Suppressor macrophage treated with lipopolysaccharide for 4 hours (primary cell): ENCODE results near the gene TMEM161A.
A peak's percentile ranks its signal among the peaks of the same experiment; 100 is the strongest.

ENCODE experiments used
- DNase-seq: peaks from one replicate; pipeline ENCODE4 v3.0.0-alpha.2; 2020

TMEM161A gene

DNA sequence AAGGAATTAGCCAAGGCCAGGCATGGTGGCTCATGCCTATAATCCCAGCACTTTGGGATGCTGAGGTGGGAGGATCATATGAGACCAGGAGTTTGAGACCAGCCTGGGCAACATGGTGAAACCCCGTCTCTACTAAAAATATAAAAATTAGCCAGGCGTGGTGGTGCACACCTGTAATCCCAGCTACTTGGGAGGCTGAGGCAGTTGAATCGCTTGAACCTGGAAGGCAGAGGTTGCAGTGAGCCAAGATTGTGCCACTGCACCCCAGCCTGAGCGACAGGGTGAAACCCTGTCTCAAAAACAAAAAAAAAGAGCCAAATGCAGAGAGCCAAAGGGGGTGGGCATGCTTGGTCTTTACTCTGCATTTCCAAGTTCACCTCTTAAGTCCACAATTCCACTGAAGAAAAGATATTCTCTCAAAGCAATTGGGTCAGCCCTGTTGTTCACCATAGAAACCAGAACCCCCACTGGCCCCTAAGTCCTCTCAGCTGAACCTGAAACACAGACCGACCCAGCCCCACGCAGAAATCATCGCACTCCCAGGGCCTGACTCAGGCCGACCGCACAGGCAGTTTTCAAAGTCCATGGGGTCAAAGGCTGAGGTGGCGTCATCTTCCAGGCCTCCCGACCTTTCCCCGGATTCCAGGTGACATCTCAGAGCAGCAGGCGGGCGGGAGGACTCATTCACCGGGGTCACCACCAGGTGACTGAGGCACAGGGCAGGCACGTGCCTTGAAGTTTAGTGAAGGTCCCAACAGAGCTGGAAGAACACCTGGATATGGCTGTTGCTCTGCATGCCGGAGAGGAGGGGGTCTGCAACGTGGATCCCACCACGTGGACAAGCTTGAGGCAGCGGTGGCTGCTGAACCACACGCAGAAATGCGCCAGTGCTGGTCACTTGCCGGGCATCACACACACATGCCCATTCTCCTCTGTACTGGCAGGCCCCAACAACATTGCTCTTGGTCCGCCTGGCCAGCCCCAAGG is 41.3 kb downstream of the TMEM161A start:
- no peak for DNase-seq

- no peak for DNase-seq
These were observed 42.6 kb downstream of the TMEM161A start for GRCh38 chr19:19095691-19096090.

GRCh38 chr19:19094513-19094912 is 43.8 kb downstream of the TMEM161A start:
- no peak for DNase-seq

- no peak for DNase-seq
These were observed 50.6 kb downstream of the TMEM161A start for GRCh38 chr19:19087676-19088075.

DNA sequence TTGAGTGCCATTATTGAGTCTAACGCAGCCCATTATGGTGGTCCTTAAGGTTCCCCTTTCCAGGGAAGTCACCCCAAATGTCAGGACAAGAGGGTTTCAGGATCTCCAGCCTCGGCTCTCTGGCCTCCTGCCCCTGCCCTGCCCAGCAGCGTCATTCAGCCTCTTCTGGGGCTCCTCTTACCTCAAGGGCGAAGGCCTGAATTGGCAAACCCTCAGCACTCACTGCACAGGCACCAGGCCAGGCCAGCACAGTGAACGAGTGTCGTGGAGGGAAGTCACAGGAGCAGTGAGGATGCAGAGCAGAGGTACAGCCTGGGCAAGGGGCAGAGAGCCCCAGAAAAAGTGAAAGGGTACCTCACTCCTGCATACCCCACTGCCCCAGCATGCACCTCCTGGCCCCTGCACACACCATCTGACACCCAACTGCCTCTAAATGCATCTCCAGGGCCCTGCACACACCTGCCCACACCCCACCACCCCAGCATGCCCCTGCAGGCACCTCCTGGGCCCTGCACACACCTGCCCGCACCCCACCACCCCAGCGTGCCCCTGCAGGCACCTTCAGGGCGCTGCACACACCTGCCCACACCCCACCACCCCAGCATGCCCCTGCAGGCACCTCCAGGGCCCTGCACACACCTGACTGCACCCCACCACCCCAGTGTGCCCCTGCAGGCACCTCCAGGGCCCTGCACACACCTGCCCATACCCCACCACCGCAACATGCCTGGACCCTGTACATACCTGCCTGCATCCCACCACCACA is 54.7 kb downstream of the TMEM161A start:
- no peak for DNase-seq

- DNase-seq: no peak
These were observed 56.6 kb downstream of the TMEM161A start for GRCh38 chr19:19081642-19082151.

- no peak for DNase-seq
These were observed 58.7 kb downstream of the TMEM161A start for GRCh38 chr19:19079571-19079970.

GRCh38 chr19:19078801-19079200 is 59.5 kb downstream of the TMEM161A start:
- no peak for DNase-seq

- DNase-seq: peak; percentile 46
These were observed 61.2 kb downstream of the TMEM161A start for GRCh38 chr19:19077103-19077502.

GRCh38 chr19:19076476-19076875 is 61.8 kb downstream of the TMEM161A start:
- DNase-seq: no peak

GRCh38 chr19:19075126-19075525 is 63.2 kb downstream of the TMEM161A start:
- DNase-seq: no peak

DNA sequence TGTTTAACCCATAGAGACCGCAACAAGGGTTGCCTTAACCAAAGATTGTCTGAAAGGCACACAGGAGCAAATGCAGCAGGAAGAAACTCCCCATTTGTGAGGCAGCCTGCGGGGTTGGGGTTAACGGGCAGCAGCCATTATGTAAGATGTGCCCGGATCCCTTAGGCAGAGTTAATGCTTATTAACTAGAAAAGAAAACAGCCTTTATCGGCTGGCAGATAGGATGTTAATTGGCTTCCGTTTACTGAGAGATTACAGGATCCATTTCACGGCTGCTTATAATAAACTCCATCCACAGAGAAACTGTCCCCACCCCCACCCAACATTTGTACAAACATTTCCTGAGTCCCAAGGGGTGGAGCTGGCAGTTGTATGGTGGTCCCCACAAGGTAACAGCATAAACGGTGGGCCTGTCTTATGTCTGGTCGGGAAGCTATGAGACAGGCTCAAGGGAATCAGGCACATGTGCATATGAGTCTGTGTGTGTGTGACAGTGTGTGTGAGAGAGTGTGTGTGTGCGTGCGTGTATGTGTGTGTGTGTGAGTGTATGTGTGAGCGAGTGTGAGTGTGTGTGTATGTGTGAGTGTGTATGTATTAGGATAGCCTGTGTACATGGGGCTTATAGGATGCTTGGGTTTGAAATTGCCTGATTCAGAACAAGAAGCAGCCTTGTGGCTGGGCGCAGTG is 63.9 kb downstream of the TMEM161A start:
- DNase-seq: no peak

DNA sequence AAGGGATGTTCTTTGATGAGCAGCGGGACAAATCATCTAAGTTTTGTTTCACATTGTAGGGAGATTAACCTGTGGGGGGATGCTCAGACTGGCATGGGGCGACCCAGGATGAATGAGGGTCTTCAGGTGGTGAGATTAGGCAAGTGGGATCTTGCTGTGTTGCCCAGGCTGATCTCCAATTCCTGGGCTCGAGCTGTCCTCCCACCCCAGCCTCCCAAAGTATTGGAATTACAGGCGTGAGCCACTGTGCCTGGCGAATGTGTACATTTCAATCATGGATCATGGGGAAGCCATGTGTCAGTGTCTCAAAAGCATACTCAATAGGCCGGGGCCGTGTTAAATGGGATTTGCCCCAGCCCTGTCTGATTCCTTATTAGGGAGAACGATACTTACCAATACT is 66.4 kb downstream of the TMEM161A start:
- no peak for DNase-seq
